Bronchial epithelial cell (primary cell): Measurements from ENCODE around the gene HOXA10. TPM values are rescaled to one million over a fixed set of nuclear protein-coding genes. Genes with fewer than 3 reads are reported as not detected.

Experiments used
- DNase-seq: peaks from one replicate; pipeline ENCODE4 v3.0.0-alpha.2; 2010; ENCODE audit warnings: low read depth
- FAIRE-seq: peaks from 2 replicates; lab custom pipeline; 2011; peaks lifted over from hg19 to GRCh38; lab: Jason Lieb, UNC
- H3K27me3 ChIP-seq: 2 replicates; pipeline ENCODE4 v1.5.1; 2011; ENCODE audit warnings: low read length; ENCODE audit not compliant: control insufficient read depth, insufficient read depth
- H3K36me3 ChIP-seq: 2 replicates; pipeline ENCODE4 v1.5.1; 2011; ENCODE audit warnings: low read length; ENCODE audit not compliant: control insufficient read depth, insufficient read depth
- H3K4me3 ChIP-seq: 2 replicates; pipeline ENCODE4 v1.5.1; 2011; ENCODE audit warnings: mild to moderate bottlenecking, low read depth, low read length, control low read depth
- total RNA-seq: library from RNA; depleted of rRNA; stranded (reverse); fragments of >200 nt; gene quantifications from 2 replicates; pipeline ENCODE4 v1.2.1, GENCODE V29; 2014
- TF ChIP-seq, protein P1 (sequence below): IDR thresholded peaks from 2 replicates; pipeline ENCODE4 v1.5.1; 2011; ENCODE audit warnings: mild to moderate bottlenecking, moderate library complexity, low read length, control low read depth, inconsistent platforms; ENCODE audit not compliant: insufficient read depth, severe bottlenecking

Gene HOXA10
- total RNA-seq, 1 donor from 2014 or later = not detected

DNA sequence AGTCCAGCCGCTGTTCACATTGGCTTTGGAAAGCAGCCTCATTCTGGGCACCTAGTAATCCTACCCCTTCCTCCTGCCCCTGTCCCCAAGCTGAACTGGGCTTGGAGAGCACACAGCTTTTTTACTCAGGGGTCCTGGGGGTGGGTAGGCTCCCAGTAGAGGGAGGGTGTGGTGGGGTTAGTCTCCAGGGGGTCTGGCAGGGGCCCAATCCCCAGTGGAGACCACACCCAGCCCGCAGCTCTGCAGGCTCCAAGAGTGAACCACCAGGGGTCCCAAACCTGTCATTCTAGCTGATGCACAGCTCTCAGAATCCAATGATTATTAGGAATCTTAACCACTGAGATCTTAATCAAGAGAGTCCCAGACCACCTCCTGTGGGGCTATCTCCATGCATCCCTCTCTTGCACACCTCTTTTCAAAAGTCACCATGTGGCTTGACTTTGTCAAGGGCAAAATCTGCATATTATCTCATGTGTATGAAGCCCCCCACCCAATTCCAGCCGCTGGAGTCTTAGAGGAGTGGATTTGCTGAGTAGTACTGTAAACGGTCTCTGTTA is 8.2 kb upstream of the HOXA10 start:
- no peak overlapping the region for H3K4me3 ChIP-seq

DNA sequence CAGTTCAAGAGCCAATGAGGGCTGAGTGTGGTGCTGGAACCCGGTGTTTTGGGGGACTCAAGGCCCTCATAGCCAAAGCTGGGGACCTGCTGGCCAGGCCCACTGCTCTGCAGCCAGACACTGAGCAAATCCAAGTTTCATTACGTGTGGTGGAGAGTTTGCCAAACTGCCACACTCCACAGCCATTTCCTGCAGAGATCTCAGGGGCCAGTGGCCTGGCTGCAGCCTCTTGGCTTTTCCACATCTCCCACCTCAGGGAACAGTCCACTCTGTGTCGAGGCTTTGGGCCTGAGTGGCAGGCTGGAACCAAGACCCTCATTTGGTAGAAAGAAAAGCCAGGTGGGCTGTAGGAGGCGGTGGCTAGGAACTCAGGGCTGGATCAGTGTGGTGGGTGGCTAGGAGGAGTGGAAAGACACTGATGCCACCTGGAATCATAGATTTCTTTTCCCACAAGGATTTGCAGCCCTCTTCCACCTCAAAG is 7.7 kb upstream of the HOXA10 start:
- peaks cover 69% of the 10 kb centered on the region for H3K27me3 ChIP-seq
- FAIRE-seq (no peak), DNase-seq (no peak)
- TF ChIP-seq, protein P1, sequence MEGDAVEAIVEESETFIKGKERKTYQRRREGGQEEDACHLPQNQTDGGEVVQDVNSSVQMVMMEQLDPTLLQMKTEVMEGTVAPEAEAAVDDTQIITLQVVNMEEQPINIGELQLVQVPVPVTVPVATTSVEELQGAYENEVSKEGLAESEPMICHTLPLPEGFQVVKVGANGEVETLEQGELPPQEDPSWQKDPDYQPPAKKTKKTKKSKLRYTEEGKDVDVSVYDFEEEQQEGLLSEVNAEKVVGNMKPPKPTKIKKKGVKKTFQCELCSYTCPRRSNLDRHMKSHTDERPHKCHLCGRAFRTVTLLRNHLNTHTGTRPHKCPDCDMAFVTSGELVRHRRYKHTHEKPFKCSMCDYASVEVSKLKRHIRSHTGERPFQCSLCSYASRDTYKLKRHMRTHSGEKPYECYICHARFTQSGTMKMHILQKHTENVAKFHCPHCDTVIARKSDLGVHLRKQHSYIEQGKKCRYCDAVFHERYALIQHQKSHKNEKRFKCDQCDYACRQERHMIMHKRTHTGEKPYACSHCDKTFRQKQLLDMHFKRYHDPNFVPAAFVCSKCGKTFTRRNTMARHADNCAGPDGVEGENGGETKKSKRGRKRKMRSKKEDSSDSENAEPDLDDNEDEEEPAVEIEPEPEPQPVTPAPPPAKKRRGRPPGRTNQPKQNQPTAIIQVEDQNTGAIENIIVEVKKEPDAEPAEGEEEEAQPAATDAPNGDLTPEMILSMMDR = no peak
- no peak overlapping the region for H3K4me3 ChIP-seq
- H3K36me3 ChIP-seq = no peaks in the 10 kb centered on the region

More for the DNA sequence above, 8.2 kb upstream of the HOXA10 start:
- FAIRE-seq (no peak), DNase-seq (no peak)
- TF ChIP-seq, protein P1 = no peak
- peaks cover 67% of the 10 kb centered on the region for H3K27me3 ChIP-seq
- H3K36me3 ChIP-seq = no peaks in the 10 kb centered on the region

- FAIRE-seq (no peak), DNase-seq (no peak)
- H3K36me3 ChIP-seq = no peaks in the 10 kb centered on the region
- H3K27me3 ChIP-seq = peaks cover 68% of the 10 kb centered on the region
- H3K4me3 ChIP-seq = no peak overlapping the region
- TF ChIP-seq, protein P1 = no peak
These were observed 6.6 kb upstream of the HOXA10 start for GRCh38 chr7:27180431-27181420.

- H3K27me3 ChIP-seq = peaks cover 68% of the 10 kb centered on the region
- no peak overlapping the region for H3K4me3 ChIP-seq
- DNase-seq (no peak), FAIRE-seq (no peak)
- H3K36me3 ChIP-seq = no peaks in the 10 kb centered on the region
- TF ChIP-seq, protein P1 = peak; percentile 82
These were observed 5.6 kb upstream of the HOXA10 start for GRCh38 chr7:27179503-27180430.

- Histone ChIP-seq H3K36me3 (no peaks in the 10 kb centered on the region), H3K4me3 (no peak overlapping the region), H3K27me3 (peaks cover 69% of the 10 kb centered on the region)
- FAIRE-seq (no peak), DNase-seq (no peak)
- TF ChIP-seq, protein P1 = no peak
These were observed 4.9 kb upstream of the HOXA10 start for GRCh38 chr7:27179030-27179429.
